HEK293T (cell line): ENCODE measurements around the gene IL7R.

Source experiments
- CTCF ChIA-PET: fragments of 350-600 bp; formaldehyde crosslinking; extraction: SDS; loops from one replicate; lab custom pipeline; 2021; ENCODE audit warnings: antibody characterized with exemption, inconsistent platforms; lab: Yijun Ruan, JAX
- POLR2A ChIA-PET: fragments of 350-600 bp; formaldehyde crosslinking; extraction: SDS; loops from one replicate; lab custom pipeline; 2020; ENCODE audit warnings: antibody characterized with exemption, inconsistent platforms; lab: Yijun Ruan, JAX
- DNase-seq: peaks from one replicate; pipeline ENCODE4 v3.0.0; 2012; ENCODE audit warnings: mixed read lengths; ENCODE audit errors: extremely low spot score
- ARNT ChIP-seq: fragments of 450-650 bp; IDR thresholded peaks from 2 replicates; pipeline ENCODE4 v1.6.1; 2017; ENCODE audit warnings: mild to moderate bottlenecking
- BHLHE40 ChIP-seq: fragments of 450-650 bp; IDR thresholded peaks from 2 replicates; pipeline ENCODE4 v1.6.1; 2016; ENCODE audit warnings: mild to moderate bottlenecking, moderate library complexity, borderline replicate concordance
- CTBP1 ChIP-seq: fragments of 450-650 bp; IDR thresholded peaks from 2 replicates; pipeline ENCODE4 v1.6.1; 2016; ENCODE audit warnings: borderline replicate concordance
- ELF4 ChIP-seq: fragments of 450-650 bp; IDR thresholded peaks from 2 replicates; pipeline ENCODE4 v1.6.1; 2017; ENCODE audit warnings: antibody characterized with exemption
- FOXA1 ChIP-seq: fragments of 450-650 bp; IDR thresholded peaks from 2 replicates; pipeline ENCODE4 v1.6.1; 2016; ENCODE audit warnings: mild to moderate bottlenecking
- FOXK2 ChIP-seq: fragments of 450-650 bp; IDR thresholded peaks from 2 replicates; pipeline ENCODE4 v1.6.1; 2016; ENCODE audit warnings: mild to moderate bottlenecking
- FOXM1 ChIP-seq: fragments of 450-650 bp; IDR thresholded peaks from 2 replicates; pipeline ENCODE4 v1.6.1; 2017; ENCODE audit warnings: mild to moderate bottlenecking, borderline replicate concordance
- HDGF ChIP-seq: fragments of 450-650 bp; IDR thresholded peaks from 2 replicates; pipeline ENCODE4 v1.6.1; 2017; ENCODE audit warnings: antibody characterized with exemption, borderline replicate concordance
- L3MBTL2 ChIP-seq: fragments of 450-650 bp; conservative IDR thresholded peaks from 2 replicates; pipeline ENCODE4 v1.6.1; 2016; ENCODE audit warnings: mild to moderate bottlenecking
- LEF1 ChIP-seq: fragments of 450-650 bp; IDR thresholded peaks from 2 replicates; pipeline ENCODE4 v1.6.1; 2017; ENCODE audit warnings: mild to moderate bottlenecking, borderline replicate concordance
- NFRKB ChIP-seq: fragments of 450-650 bp; IDR thresholded peaks from 2 replicates; pipeline ENCODE4 v1.6.1; 2016; ENCODE audit warnings: mild to moderate bottlenecking, moderate library complexity
- PKNOX1 ChIP-seq: fragments of 450-650 bp; IDR thresholded peaks from 2 replicates; pipeline ENCODE4 v1.6.1; 2016
- SP1 ChIP-seq: fragments of 450-650 bp; IDR thresholded peaks from 2 replicates; pipeline ENCODE4 v1.6.1; 2017
- SUZ12 ChIP-seq: fragments of 450-650 bp; IDR thresholded peaks from 2 replicates; pipeline ENCODE4 v1.6.1; 2016; ENCODE audit warnings: mild to moderate bottlenecking
- TARDBP ChIP-seq: fragments of 450-650 bp; IDR thresholded peaks from 2 replicates; pipeline ENCODE4 v1.6.1; 2016
- ZNF384 ChIP-seq: fragments of 450-650 bp; IDR thresholded peaks from 2 replicates; pipeline ENCODE4 v1.6.1; 2016

The IL7R gene

GRCh38 chr5:35894131-35894530 lies 37.4 kb downstream of the IL7R start:
- POLR2A ChIA-PET = no interaction called here

GRCh38 chr5:35898952-35899660 lies 42.4 kb downstream of the IL7R start:
- ChIA-PET POLR2A (no interaction called here), CTCF (no interaction called here)
- no peak for DNase-seq
- TF ChIP-seq FOXK2 = no peak
- no peak for TF ChIP-seq CTBP1
- TF ChIP-seq ZNF384 = no peak
- TF ChIP-seq NFRKB = no peak
- TF ChIP-seq LEF1 = no peak

More at GRCh38 chr5:35894131-35894530, 37.4 kb downstream of the IL7R start:
- CTCF ChIA-PET = no interaction called here
- TF ChIP-seq FOXA1 (no peak), FOXM1 (no peak)
- DNase-seq = no peak

- DNase-seq = no peak
- no peak for TF ChIP-seq HDGF
- TF ChIP-seq L3MBTL2 = no peak
- no peak for TF ChIP-seq TARDBP
- TF ChIP-seq SP1 = no peak
- no peak for TF ChIP-seq ELF4
- TF ChIP-seq BHLHE40 = no peak
- no peak for TF ChIP-seq FOXK2
- TF ChIP-seq ARNT = no peak
- no peak for TF ChIP-seq PKNOX1
- no peak for TF ChIP-seq ZNF384
- TF ChIP-seq SUZ12 = no peak
- TF ChIP-seq NFRKB = no peak
- no peak for TF ChIP-seq CTBP1
- no peak for TF ChIP-seq FOXM1
- no peak for TF ChIP-seq LEF1
- no peak for TF ChIP-seq FOXA1
- ChIA-PET CTCF (interaction anchor here (0.6 kb wide), 1 partner anchor 499 kb away, joined by 4 read pairs; no protein-coding TSS in a partner anchor), POLR2A (no interaction called here)
These were observed 43.1 kb downstream of the IL7R start for GRCh38 chr5:35899800-35900199.

- DNase-seq = no peak
- TF ChIP-seq HDGF (no peak), FOXM1 (no peak), BHLHE40 (no peak), NFRKB (no peak), L3MBTL2 (no peak), ARNT (no peak), TARDBP (no peak), ZNF384 (no peak), CTBP1 (no peak), LEF1 (no peak)
- CTCF ChIA-PET = no interaction called here
- POLR2A ChIA-PET = no interaction called here
These were observed 44.4 kb downstream of the IL7R start for GRCh38 chr5:35900972-35901695.

- ChIA-PET POLR2A (no interaction called here), CTCF (no interaction called here)
- no peak for TF ChIP-seq FOXM1
- TF ChIP-seq BHLHE40 = no peak
- no peak for TF ChIP-seq TARDBP
- no peak for TF ChIP-seq FOXK2
- TF ChIP-seq NFRKB = no peak
- TF ChIP-seq SUZ12 = no peak
- TF ChIP-seq ZNF384 = no peak
- TF ChIP-seq L3MBTL2 = no peak
- no peak for TF ChIP-seq ARNT
- no peak for TF ChIP-seq LEF1
- TF ChIP-seq HDGF = no peak
- no peak for TF ChIP-seq CTBP1
- no peak for DNase-seq
These were observed 45.5 kb downstream of the IL7R start for GRCh38 chr5:35902046-35902672.

GRCh38 chr5:35903631-35904203 lies 47.0 kb downstream of the IL7R start:
- TF ChIP-seq NFRKB (no peak), ELF4 (no peak), SUZ12 (no peak), FOXM1 (no peak), L3MBTL2 (no peak), ARNT (no peak), BHLHE40 (no peak), FOXK2 (no peak), LEF1 (no peak), SP1 (no peak), FOXA1 (no peak), HDGF (no peak), CTBP1 (no peak), TARDBP (no peak), PKNOX1 (no peak), ZNF384 (no peak)
- CTCF ChIA-PET = no interaction called here
- POLR2A ChIA-PET = no interaction called here
- no peak for DNase-seq
